Activated gamma-delta T cell (primary cell): ENCODE data around the gene ROBO2.

ENCODE experiments used
- DNase-seq: peaks from one replicate; lab custom pipeline; 2025; lab: John Stamatoyannopoulos, UW

Gene ROBO2

GRCh38 chr3:77259694-77260093 lies 219.8 kb downstream of the ROBO2 start:
- DNase-seq = no peak

- no peak for DNase-seq
Measured at GRCh38 chr3:77262361-77262760, 222.5 kb downstream of the ROBO2 start.

- DNase-seq = no peak
Measured at GRCh38 chr3:77267589-77267988, 227.7 kb downstream of the ROBO2 start.

DNA sequence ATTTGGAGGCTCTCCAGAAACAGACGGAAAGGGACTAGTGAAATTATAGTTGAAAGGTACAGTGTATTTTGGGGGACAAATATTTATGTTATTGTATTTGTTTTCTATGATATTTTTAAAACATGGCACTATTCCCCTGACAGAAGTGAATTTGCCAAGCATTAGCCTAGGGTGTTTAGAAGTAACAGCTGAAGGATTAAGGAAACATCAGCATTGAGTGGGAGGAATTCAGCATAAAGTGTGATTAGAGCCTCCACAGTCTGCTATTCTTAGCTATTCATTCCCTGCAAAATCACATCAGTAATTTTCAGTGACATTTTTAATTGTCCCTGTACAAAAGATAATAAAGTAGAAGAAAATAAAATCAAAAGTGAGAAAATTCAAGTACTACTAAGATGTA lies 231.4 kb downstream of the ROBO2 start:
- DNase-seq = no peak

- no peak for DNase-seq
Measured at GRCh38 chr3:77271711-77272110, 231.8 kb downstream of the ROBO2 start.

GRCh38 chr3:77279276-77279675 lies 239.4 kb downstream of the ROBO2 start:
- DNase-seq = no peak

DNA sequence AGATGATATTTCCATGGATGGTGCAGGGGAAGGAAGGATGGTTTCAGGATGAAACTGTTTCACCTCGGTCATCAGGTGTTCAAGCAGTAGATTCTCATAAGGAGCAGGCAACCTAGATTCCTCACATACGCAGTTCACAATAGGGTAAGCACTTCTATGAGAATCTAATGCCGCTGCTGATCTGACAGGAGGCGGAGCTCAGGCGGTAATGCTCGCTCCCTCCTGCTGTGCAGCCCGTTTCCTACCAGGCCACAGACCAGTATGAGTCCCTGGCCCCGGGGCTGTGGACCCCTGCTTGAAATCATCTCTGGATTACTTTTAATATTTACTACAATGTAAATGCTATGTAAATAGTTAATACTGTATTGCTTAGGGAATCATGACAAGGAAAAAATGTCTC lies 241.8 kb downstream of the ROBO2 start:
- no peak for DNase-seq

DNA sequence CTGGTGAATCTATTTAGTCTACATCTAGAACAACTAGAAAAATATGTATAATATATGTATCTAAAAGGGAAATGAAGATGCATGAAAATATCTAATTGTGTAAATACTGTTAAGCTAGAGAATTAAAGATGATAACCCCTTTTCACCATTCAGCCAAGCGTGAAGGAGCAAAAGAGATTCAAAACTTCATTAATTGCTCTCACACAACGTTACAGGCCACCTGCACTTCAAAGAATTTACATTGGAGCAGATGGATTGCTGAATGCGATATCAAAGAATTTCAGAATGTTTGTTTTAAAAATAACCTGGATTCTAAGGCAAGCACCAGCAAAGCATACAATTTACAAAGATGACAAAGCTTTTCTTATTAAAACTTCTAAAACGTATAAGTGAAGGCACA lies 243.2 kb downstream of the ROBO2 start:
- no peak for DNase-seq

DNA sequence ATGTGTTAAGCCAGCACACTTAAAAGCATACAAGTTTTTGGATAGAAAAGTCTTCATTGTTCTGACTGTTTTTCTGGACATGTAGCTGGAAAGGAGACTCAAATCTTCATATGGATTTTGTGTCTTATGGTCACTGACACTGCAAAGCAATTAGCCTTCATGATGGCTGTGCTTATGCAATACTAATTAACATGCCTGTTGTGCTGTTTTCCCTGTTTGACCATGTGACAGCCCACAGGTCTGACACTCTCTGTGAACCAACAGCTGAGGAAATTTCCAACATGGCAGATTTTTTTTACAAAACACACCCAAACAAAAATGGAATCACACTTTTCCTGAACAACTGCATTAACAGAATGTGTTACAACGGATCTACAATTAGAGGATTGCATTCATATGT lies 248.4 kb downstream of the ROBO2 start:
- no peak for DNase-seq

DNA sequence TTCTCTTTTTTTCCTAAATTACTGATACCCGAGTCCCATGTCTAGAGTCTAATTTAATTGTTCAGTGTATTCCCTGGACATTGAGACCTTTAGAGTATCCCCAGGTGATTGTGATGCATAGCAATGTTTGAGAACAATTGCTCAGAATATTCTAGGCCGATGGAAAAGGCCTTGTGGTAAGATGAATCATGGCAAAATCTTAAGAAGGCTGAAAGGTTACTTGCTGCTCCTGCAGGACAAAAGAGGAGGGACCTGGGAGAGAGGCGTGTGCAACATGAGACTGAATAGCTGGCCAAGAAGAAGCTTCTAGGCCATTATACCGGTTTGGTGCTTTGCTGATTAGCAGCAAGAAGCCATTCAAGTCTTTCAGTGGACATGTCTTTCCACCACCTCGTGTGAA lies 256.6 kb downstream of the ROBO2 start:
- no peak for DNase-seq

DNA sequence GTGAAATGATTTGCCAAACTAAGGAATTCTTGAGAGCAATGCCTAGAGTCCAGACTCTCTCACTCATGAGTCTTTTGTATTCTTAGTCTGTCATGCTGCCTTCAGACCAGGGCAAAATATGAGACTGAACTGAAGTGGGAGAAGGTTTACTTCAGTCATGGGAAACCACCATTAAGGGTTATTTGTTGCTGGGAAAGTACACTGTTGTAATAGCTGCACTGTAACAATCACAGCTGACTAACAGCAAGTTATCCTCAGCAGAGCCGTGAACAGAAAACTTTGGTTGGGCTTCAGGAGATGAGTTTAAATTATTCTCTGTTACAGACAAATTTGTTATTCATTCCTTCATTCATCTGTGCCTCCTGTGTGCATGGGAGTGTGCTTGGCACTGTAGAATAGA lies 258.5 kb downstream of the ROBO2 start:
- DNase-seq = no peak

GRCh38 chr3:77303955-77304699 lies 264.2 kb downstream of the ROBO2 start:
- no peak for DNase-seq

DNA sequence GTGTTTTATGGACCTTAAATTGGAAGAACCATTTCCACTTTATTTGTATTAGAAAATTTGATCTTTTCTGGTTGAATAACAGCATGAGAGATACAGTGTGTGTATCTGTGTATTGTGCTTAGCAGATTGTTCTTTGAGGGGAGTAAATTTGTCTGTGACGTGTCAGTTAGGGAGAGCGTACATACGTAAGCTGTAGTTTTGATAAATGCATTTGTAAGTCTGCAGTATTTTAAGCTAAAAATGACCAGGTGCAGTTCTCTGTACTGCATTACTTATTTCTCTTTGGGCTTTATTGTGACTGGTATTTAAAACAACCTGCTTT lies 264.8 kb downstream of the ROBO2 start:
- no peak for DNase-seq

GRCh38 chr3:77309460-77309859 lies 269.6 kb downstream of the ROBO2 start:
- DNase-seq = no peak

DNA sequence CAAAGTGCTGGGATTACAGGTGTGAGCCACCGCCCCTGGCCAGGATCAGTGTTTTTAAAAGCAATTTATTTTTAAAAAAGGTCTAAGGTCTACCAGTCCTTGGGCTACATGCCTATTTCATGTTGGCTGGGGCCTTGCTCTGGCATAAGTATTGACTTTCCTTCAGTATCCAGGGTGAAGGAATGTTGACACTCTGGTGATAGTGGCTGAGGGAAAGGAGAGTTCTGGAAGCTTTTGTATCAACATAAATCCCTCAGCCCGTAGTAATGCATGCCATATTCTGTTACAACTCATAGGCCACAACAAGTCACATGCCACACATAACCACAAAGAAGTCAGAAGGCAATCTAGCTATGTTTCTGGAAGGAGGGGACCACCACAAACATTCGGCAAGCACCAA lies 273.9 kb downstream of the ROBO2 start:
- no peak for DNase-seq

DNA sequence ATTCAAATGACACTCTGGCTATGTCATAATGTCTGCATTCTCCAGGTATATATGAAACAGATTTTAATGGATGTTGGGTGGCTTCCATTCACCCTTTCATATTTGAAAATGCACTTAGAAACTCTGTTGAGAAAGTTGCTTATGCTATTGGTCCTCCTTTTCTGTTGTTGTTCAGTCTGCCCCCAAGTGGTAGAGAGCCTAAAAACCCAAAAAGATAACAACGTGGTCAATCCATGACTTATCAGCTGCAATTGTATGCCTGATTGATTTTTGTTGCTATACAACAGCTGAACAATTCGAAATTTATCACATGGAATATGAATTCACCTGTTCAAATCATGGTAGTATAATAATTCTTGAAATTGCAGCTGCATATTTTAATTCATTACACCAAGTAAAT lies 279.8 kb downstream of the ROBO2 start:
- DNase-seq = no peak

DNA sequence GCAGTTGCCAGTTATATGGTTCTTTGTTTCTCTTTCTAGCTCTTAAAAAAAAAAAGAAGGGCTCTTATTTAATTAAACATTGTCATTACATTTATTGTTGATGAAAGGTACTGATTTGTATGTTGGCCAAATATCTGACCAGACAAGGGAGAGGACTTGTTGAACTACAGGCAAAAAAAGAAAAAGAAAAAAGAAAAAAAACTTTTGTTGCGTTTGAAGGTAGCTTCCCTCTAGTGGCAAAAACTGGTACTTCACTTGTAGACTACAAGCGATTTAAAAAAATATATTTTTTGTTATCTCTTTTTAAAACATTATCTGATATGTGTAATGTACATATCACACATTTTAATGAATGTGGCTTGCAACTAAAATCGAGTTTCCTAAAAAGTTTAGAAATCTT lies 280.6 kb downstream of the ROBO2 start:
- DNase-seq = no peak

DNA sequence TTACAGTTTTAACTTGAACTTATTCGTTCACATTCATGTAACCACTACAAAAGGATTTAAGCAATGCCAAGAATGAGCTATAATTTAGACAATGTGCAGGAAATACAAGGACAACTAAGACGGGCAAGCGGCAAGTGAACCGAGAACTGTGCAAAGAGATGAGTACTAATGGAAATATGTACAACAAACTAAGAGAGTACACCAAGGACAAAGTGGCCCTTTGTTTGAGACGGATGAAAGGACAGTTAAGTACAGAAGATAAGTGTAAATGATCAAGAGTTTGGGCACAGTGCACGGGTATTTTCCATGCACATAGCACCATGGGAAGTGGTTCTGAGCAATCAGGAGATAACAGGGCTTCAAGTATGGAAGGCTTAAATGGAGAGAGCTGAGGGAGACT lies 281.7 kb downstream of the ROBO2 start:
- no peak for DNase-seq

DNA sequence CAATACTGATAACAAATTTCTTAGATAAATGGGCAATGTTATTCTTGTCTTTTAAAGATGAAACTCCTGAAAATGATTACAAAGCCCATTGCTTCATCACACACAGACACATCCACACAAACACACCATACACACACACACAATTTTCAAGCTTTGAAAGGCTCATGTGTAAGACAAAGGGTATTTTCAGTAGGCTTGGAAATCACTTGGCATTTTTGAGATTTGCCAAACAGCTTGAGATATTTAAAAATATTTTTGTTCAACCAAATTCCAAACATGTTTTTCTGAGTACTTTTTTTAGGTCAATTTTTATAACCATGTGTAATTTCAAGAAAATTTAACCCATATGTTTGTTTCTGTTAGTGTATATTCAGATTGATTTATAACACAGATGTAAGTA lies 283.7 kb downstream of the ROBO2 start:
- no peak for DNase-seq

DNA sequence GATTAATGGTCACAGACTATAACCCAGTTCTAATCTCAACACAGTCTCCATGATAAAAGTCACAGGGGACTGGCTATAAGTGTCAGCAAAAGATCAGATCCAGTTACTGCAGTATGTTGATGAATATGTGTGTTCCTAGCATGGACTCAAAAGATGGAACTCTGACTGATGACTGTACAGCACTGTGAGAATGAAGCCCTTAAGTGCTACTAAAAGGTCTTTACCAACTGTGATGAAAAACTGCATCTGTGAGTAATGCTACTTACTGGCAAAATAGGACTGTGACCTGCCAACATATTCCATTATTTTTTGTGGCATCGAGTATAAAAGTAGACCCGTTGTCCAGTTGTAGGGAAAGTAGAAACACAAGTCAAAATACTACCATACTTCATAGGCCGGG lies 284.2 kb downstream of the ROBO2 start:
- no peak for DNase-seq

- no peak for DNase-seq
Measured at GRCh38 chr3:77325280-77325679, 285.4 kb downstream of the ROBO2 start.

DNA sequence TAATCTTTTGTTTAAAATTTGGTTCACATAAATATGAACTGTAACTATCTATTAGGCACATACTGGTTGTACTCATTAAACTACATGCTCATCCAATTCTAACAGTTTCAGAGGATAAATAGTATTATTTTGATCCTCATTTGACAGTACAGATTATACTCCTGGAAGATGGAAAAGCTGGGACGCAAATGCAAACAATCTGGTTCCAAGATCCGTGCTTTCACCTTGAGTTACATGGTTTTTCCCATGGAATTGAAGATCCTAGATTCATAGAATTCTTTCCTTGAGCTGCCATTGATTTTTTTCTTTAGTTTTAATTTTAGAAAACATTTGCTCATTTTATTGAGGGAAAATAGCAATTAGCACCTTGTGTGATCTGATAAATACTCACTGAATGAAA lies 285.8 kb downstream of the ROBO2 start:
- DNase-seq = no peak

- DNase-seq = no peak
Measured at GRCh38 chr3:77326586-77326985, 286.7 kb downstream of the ROBO2 start.

DNA sequence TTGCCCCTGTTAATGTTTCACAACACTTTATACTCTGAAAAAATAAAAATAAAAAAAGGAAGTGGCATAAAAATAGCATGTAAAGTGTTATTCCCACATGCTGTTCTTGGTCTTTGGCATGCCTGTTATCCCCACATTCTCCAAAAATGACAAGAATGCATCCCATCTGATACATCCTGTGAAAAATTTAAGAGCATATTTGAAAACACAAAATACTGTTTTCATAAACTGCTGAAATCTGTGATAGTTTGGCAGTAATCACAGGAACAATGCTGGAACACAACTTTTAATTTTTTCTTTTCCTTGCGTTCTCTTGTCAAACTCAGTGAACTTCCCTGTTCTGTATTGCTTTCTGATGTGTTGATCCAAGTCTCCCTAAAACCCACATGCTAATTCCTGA lies 288.8 kb downstream of the ROBO2 start:
- no peak for DNase-seq

DNA sequence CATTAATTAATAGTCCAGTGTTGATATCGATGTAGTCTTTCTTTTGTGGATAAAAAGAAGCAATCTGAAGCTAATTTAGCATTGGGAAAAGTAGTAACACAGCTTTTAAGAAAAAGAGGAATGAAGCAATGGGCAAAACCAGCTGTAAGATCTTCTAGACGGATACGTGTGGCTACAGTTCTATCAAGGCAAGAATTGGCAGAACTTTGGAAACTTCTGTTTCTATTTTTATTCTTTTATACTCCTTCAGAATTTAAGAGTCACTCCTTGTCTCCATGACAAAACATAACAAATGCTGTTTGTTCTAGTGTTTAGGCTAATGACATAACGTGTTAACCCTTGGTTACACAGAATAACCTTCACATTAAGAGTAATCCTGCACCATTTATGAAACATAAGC lies 289.2 kb downstream of the ROBO2 start:
- no peak for DNase-seq
